K562 (cell line): Measurements from ENCODE around the gene OR51V1. TPM values are rescaled to one million over a fixed set of nuclear protein-coding genes. Genes with fewer than 3 reads are reported as not detected.

Experiments used
- BMI1 ChIP-seq: fragments of 150-350 bp; IDR thresholded peaks from 2 replicates; pipeline ENCODE4 v1.6.1; 2014; ENCODE audit warnings: low read length
- CHCHD3 ChIP-seq: fragments of 250-450 bp; sonication (Bioruptor Pico); IDR thresholded peaks from 2 replicates; pipeline ENCODE4 v2.1.2; 2022; ENCODE audit warnings: mild to moderate bottlenecking
- FOS ChIP-seq: IDR thresholded peaks from 3 replicates; pipeline ENCODE4 v1.6.1; 2011; ENCODE audit not compliant: insufficient read length; ENCODE audit errors: extremely low read depth
- IRF2 ChIP-seq: sonication (generic); formaldehyde crosslinking; IDR thresholded peaks from 2 replicates; pipeline ENCODE4 v1.8.1; 2022; ENCODE audit warnings: mild to moderate bottlenecking, missing genetic modification reagents
- KDM1A ChIP-seq, 2 experiments: fragments of 450-650 bp; IDR thresholded peaks; 2 replicates each; pipeline ENCODE4 v1.6.1; 2016; ENCODE audit warnings: mild to moderate bottlenecking in 2 of 2
- NUFIP1 ChIP-seq: fragments of 450-650 bp; IDR thresholded peaks from 2 replicates; pipeline ENCODE4 v1.6.1; 2018; ENCODE audit not compliant: partially characterized antibody
- POLR2A ChIP-seq: fragments of 450-650 bp; conservative IDR thresholded peaks from 2 replicates; pipeline ENCODE4 v1.6.1; 2016
- POLR2G ChIP-seq: fragments of 200-400 bp; formaldehyde crosslinking; IDR thresholded peaks from 2 replicates; pipeline ENCODE4 v1.6.1; 2017; ENCODE audit warnings: low read depth, mild to moderate bottlenecking, antibody characterized with exemption, low read length, moderate library complexity
- SAFB2 ChIP-seq: fragments of 200-400 bp; formaldehyde crosslinking; IDR thresholded peaks from 2 replicates; pipeline ENCODE4 v1.6.1; 2018; ENCODE audit warnings: borderline replicate concordance, low read length, low read depth, moderate library complexity; ENCODE audit not compliant: severe bottlenecking
- SIX5 ChIP-seq, 2 experiments: IDR thresholded peaks; 2 replicates each; pipeline ENCODE4 v1.6.1; 2011; ENCODE audit warnings: low read length in 2 of 2, borderline replicate concordance in 1 of 2, low read depth in 1 of 2, mild to moderate bottlenecking in 1 of 2, moderate library complexity in 1 of 2; ENCODE audit not compliant: insufficient read depth in 1 of 2
- SMAD4 ChIP-seq: fragments of 250-450 bp; sonication (Bioruptor Pico); conservative IDR thresholded peaks from 2 replicates; pipeline ENCODE4 v1.8.0; 2021; ENCODE audit warnings: inconsistent platforms, mild to moderate bottlenecking, moderate library complexity
- SMARCA4 ChIP-seq: fragments of 450-650 bp; IDR thresholded peaks from 2 replicates; pipeline ENCODE4 v1.6.1; 2016
- SMARCB1 ChIP-seq: IDR thresholded peaks from 2 replicates; pipeline ENCODE4 v1.6.1; 2011; ENCODE audit warnings: improper control_type of control experiment, low read depth; ENCODE audit not compliant: insufficient read length
- TARDBP ChIP-seq: fragments of 450-650 bp; IDR thresholded peaks from 2 replicates; pipeline ENCODE4 v1.6.1; 2016
- XRCC3 ChIP-seq: fragments of 450-650 bp; IDR thresholded peaks from 2 replicates; pipeline ENCODE4 v1.6.1; 2017; ENCODE audit warnings: mild to moderate bottlenecking, moderate library complexity
- ZNF589 ChIP-seq: fragments of 200-800 bp; sonication (Bioruptor generic); IDR thresholded peaks from 2 replicates; pipeline ENCODE4 v1.6.1; 2016; ENCODE audit warnings: low read depth, missing genetic modification characterization, missing compliant biosample characterization
- ZNF609 ChIP-seq: sonication (generic); formaldehyde crosslinking; IDR thresholded peaks from 2 replicates; pipeline ENCODE4 v1.8.1; 2023; ENCODE audit warnings: missing genetic modification reagents, mild to moderate bottlenecking, borderline replicate concordance
- polyA plus RNA-seq, 8 experiments: library from polyadenylated mRNA; depleted of rRNA in 4 of 8; stranded (reverse) in 5 of 8; unstranded in 3 of 8; fragments of >200 nt; fragmentation: Nextera tagmentation in 2 of 8; fragmentation: Illumina TruSeq in 1 of 8; extraction: Ambion mirVana in 2 of 8; extraction: Trizol in 1 of 8; gene quantifications; 2 replicates each; pipeline versions ENCODE4 v1.2.1 to v1.2.3, GENCODE V29; 2011 to 2014; ENCODE audit warnings: inconsistent platforms in 1 of 8, missing spikeins in 1 of 8
- total RNA-seq, 7 experiments: library from RNA; depleted of rRNA in 6 of 7; stranded (reverse); fragments of >200 nt in 6 of 7; fragmentation: Illumina TruSeq in 2 of 7; extraction: Trizol in 2 of 7; gene quantifications; 2 replicates each; pipeline versions ENCODE4 v1.2.1 to v1.2.3, GENCODE V29; 2011 to 2021; ENCODE audit warnings: low replicate concordance in 1 of 7
- TF ChIP-seq, protein P1 (sequence below): fragments of 250-450 bp; sonication (Bioruptor Pico); IDR thresholded peaks from 2 replicates; pipeline ENCODE4 v1.4.0; 2020; ENCODE audit warnings: mild to moderate bottlenecking, moderate library complexity, borderline replicate concordance

Gene OR51V1
- total and polyA plus RNA-seq, 9 of the 15 experiments (the other 6 are each of a cell fraction or from before 2014, with no cell fraction given): not detected

DNA sequence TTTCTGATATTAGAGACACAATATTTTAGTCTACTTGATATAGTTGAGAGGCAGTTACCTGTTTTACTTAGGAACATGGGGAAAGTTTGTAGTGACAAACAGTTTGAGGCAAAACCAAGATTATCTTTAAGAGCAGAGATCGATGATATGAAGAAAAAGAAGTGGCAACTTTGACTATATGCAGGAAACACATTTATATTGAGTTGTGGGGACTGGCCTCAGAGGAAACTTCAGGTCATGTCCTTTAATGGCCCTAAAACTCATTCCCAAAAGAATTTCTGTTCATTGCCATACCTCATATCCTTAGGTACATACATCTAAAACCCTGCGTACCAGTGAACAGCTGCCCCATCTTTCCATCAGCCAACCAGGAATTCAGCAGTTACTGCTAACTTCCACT lies 44.7 kb upstream of the OR51V1 start (continued):
- no peak for TF ChIP-seq ZNF609 (CRISPR knock-in tag)
- no peak for TF ChIP-seq IRF2 (CRISPR knock-in tag)
- no peak for TF ChIP-seq BMI1
- no peak for TF ChIP-seq ZNF589
- 0 out of 2 replicates have a peak, but pooled peaks have one; percentile 7 for TF ChIP-seq SMARCA4
- TF ChIP-seq KDM1A (IDR thresholded peaks at IDR 0.05): peak in 1 of 2 experiments; percentile 27; a peak in 1 of 4 replicates
- no peak for TF ChIP-seq FOS
- TF ChIP-seq XRCC3: no peak
- no peak for TF ChIP-seq SMARCB1
- TF ChIP-seq SIX5 (IDR thresholded peaks at IDR 0.05; ENCODE audit: borderline replicate concordance in 1 of 2, insufficient read depth in 1 of 2, low read depth in 1 of 2, low read length in 2 of 2): no peak
- TF ChIP-seq TARDBP: no peak
- TF ChIP-seq, protein P1, sequence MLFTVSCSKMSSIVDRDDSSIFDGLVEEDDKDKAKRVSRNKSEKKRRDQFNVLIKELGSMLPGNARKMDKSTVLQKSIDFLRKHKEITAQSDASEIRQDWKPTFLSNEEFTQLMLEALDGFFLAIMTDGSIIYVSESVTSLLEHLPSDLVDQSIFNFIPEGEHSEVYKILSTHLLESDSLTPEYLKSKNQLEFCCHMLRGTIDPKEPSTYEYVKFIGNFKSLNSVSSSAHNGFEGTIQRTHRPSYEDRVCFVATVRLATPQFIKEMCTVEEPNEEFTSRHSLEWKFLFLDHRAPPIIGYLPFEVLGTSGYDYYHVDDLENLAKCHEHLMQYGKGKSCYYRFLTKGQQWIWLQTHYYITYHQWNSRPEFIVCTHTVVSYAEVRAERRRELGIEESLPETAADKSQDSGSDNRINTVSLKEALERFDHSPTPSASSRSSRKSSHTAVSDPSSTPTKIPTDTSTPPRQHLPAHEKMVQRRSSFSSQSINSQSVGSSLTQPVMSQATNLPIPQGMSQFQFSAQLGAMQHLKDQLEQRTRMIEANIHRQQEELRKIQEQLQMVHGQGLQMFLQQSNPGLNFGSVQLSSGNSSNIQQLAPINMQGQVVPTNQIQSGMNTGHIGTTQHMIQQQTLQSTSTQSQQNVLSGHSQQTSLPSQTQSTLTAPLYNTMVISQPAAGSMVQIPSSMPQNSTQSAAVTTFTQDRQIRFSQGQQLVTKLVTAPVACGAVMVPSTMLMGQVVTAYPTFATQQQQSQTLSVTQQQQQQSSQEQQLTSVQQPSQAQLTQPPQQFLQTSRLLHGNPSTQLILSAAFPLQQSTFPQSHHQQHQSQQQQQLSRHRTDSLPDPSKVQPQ: no peak
- no peak for TF ChIP-seq SMAD4 (CRISPR knock-in tag)
- no peak for TF ChIP-seq POLR2A
- TF ChIP-seq POLR2G: 0 out of 2 replicates have a peak, but pooled peaks have one; percentile 22
- no peak for TF ChIP-seq CHCHD3 (CRISPR knock-in tag)
- no peak for TF ChIP-seq SAFB2
- no peak for TF ChIP-seq NUFIP1
- TF ChIP-seq, all 486 proteins: peak for 8
